Measurements from ENCODE around the gene ANOS1.

The ANOS1 gene

DNA sequence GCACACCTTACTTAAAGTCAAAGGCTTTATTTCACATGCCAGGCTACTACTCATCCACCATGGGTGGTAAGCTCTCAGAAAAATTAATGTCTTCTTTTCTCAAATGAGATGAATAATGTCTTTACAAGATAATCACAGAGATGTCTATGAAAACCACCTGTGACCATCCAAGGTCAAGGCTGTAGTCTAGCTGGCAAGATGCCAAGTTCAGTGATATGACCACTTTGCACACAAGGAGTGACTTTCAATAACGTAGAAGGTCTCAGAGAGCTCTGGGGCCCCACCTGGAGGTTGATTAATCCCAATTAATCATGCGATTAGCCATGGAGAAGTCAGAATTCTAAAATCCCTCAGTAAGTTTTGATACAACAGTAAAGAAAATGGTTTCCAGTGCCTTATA lies 20.5 kb downstream of the ANOS1 start:
- DNase-seq: peak; percentile 1

DNA sequence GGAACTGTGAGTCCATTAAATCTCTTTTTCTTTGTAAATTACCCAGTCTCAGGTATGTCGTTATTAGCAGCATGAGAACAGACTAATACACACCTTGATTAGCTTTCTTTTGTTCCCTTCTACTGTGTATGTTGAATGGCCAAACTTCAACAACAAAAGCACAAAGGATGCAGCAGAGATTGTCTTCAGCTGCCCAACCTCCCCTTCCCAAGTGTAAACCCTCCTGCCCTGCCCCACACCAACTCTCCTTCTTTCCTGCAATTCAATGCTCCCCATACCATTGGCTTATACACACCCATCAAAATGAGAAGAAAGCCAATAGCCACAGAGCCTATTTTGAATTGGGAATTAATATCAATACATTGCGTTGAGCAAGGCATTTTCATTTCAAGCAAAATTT lies 27.8 kb downstream of the ANOS1 start:
- no peak for DNase-seq

- no peak for DNase-seq
Measured at GRCh38 chrX:8692871-8693270, 39.1 kb downstream of the ANOS1 start.

- no peak for DNase-seq
Measured at GRCh38 chrX:8689473-8689872, 42.5 kb downstream of the ANOS1 start.

- DNase-seq: no peak
Measured at GRCh38 chrX:8688776-8689175, 43.2 kb downstream of the ANOS1 start.

- DNase-seq: no peak
Measured at GRCh38 chrX:8684201-8684965, 47.6 kb downstream of the ANOS1 start.

GRCh38 chrX:8683687-8684086 lies 48.2 kb downstream of the ANOS1 start:
- DNase-seq: no peak

DNA sequence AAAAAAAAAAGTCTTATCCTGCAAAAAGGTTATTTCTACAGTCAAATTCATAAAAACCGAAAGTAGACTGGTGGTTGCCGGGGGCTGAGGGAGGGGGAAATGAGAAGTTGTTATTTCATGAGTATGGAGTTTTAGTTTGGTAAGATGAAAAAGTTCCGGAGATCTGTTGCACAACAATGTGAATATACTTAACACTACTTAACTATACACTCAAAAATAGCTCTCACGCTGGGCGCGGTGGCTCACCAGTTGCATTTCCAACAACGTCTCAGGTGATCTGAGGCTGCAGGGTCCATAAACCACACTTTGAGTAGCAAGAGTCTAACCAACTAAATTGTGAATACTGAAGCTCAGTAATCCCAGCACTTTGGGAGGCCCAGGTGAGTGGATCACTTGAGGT lies 52.4 kb downstream of the ANOS1 start:
- DNase-seq: no peak

DNA sequence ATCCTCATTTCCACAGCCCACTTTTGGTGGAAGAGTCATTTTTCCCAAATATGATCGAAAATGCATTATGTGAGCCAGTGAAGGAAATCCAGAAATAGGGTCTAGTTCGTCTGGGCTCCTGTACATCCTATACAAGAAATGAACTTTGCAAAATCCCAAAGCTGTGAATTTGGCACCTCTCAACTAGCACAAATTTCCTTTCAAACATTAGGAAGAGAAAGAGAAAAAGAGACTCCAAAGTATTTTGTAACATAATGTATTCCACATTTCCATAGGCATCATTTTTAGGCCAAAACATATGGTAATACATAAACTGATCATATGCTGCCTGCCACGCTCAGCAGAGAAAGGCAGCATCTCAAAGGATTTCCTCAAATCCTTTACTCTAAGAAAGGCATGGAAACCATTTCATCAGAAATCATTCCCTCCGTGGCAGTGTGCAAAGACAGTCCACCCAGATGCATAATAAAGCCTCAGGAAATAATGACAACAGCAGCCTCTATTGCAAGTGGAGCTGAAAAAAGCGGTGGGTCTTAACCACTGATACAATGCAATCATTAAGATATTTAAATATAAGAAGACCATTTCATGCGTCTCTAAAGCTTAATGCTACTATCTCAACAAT lies 56.8 kb downstream of the ANOS1 start:
- DNase-seq: no peak

DNA sequence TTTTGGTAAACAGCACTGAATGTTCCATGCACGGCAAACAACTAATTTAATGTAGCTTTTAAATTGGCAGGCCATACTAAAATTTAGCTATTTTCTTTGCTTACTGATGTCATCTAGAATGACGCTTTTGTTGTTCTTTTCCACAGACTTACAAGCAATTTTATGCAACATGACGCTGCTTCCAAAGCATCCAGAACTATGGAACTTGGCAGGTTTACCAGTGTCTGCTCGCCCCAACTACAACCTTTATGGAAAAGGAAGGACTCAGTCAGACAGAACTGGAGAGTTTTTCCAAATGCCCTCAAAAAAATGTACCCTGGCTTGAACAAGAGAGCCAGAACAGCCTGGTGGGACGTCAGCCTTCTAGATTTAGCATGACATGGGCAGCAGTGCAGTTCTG lies 58.7 kb downstream of the ANOS1 start:
- no peak for DNase-seq

GRCh38 chrX:8672176-8672575 lies 59.8 kb downstream of the ANOS1 start:
- no peak for DNase-seq

GRCh38 chrX:8668813-8669212 lies 63.1 kb downstream of the ANOS1 start:
- DNase-seq: peak; percentile 51

GRCh38 chrX:8663325-8663724 lies 68.6 kb downstream of the ANOS1 start:
- peak; percentile 58 for DNase-seq

DNA sequence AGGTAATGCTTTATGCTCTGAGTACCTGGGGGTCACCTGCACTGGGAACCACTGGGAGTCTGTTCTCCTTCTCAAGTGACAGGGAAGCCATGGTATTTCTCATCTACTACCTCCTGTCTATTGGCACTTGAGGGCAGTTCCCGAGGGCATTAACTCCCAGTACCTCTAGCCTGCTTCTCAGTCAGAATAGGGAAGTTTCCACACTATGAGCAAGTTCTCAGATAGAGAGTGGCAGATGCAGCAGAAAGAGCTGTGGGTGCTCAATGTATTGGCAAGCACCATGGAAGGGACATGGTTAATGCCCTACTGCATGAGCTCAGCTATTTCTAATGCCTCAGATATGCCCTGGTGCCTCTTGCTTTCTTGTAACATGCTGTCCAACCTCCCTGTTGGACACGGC lies 74.1 kb downstream of the ANOS1 start:
- no peak for DNase-seq

GRCh38 chrX:8653956-8654355 lies 78.0 kb downstream of the ANOS1 start:
- DNase-seq: no peak

- DNase-seq: no peak
Measured at GRCh38 chrX:8649969-8650368, 82.0 kb downstream of the ANOS1 start.

GRCh38 chrX:8647176-8647575 lies 84.8 kb downstream of the ANOS1 start:
- no peak for DNase-seq

DNA sequence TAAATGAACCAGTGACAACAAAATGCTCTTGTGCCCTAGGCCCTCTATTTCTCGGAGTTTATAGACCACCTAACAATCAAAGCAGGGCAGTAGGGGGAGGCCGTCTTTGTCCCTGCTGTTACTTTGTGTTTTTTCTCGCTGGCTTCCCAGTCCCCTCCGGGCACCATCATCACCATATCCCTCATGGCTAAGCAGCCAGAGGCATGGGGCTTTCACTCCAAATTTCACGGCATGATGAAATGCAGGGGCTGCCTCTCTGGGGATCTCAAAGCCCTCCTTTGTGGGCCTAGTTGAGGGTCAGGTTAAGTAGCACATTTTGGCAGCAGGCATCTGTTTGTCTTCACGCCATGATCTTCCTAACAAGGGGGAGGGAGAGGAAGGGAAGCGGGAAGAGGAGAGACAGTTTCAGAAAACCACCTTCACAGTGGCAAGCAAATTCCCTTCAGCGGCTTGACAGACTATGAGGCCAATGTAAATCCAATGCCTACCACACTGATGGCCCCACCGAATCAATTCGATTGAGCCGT lies 91.9 kb downstream of the ANOS1 start:
- DNase-seq: no peak

GRCh38 chrX:8636497-8636896 lies 95.4 kb downstream of the ANOS1 start:
- DNase-seq: no peak

DNA sequence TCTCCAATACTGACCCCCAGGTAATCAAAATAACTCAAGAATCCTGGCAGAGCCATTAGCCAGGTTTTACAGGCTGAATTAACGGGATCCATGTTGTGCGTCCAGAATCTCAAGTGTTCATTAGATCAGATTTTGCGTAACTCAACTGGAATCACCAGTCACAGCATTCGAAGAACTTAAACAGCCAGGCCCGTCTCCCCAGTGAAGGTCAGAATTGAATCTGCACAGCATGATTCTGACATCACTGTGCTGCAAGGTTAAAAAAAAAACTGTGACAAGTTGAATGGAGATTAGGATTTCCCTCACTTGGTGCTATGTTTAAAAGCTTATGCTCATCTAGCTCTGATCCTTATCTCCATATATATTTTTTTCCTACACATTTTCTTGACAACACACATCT lies 96.1 kb downstream of the ANOS1 start:
- no peak for DNase-seq

GRCh38 chrX:8632924-8633323 lies 99.0 kb downstream of the ANOS1 start:
- no peak for DNase-seq

DNA sequence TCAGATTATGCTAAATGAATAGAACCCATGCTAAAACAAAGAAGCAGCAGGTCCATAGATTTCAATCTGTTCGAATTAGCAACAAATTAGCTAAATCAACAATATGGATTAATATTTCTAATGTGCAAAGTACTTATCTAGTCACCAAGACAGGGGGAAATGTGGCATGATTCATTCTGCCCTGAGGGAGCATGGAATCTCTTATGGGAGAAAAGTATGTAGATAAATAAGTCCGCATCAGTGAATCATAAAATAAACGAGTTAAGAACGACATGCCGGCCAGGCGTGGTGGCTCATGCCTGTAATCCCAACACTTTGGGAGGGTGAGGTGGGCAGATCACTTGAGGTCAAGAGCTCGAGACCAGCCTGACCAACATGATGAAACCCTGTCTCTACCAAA lies 102.1 kb downstream of the ANOS1 start:
- DNase-seq: no peak

DNA sequence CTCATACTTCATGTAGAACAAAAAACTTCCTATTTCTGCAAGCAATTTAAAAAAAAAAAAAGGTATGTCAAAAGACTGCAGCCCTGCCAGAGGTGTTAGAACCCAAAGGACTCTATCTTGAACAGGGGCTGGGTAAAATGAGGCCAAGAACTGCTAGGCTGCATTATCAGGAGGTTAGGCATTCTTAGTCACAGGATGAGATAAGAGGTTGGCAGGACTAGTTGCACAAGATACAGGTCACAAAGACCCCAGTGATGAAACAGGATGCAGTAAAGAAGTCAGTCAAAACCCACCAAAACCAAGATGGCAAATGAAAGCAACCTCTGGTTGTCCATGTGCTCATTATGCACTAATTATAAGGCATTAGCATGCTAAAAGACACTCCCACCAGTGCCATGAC lies 104.1 kb downstream of the ANOS1 start:
- DNase-seq: no peak

DNA sequence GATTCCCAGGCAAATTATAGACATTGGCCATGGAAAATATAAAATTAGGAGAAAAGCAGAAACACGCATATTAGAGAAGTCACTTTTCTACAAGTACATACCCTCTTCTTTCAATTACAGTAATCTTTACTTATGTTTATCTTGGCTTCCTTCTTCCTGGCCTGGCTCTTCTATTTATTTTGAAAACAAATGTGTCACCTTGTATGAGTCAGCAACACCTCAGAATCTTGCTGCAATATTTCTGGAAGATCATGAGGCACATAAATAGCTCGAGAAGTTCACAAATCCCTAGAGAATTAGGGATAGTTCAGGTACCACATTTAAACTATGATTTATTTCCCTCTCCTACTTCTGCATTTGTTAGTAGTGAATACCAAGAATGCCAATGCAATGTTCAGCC lies 124.6 kb downstream of the ANOS1 start:
- DNase-seq: no peak

DNA sequence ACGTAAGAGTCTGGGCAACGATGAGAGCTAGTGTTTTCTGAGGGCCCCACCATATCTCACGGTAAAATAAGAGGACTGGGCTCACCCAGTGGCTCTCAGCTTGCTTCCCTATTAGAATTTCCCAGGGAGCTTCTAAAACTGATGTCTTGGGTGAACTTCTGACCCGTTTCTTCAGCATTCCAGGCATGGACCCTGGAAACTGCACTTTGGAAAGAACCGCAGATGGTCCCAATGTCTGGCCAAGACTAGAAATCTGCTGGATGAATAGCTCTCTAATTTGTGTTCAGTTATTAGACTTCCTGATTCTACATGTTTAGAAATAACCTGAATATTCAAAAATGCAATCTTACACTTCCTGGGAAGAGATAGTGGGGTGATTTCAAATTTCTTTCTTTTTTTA lies 127.8 kb downstream of the ANOS1 start:
- DNase-seq: no peak
